ENCODE data around the gene SDF2L1.
"Not testable (repeated sequence)": the region's sequence is repeated elsewhere in the genome, so short reads cannot be mapped to it uniquely, and the experiment has no call there.

Gene SDF2L1

GRCh38 chr22:21637450-21637849 is 4.7 kb upstream of the SDF2L1 start:
- not testable (repeated sequence) for FAIRE-seq

- FAIRE-seq = no peak
Measured at GRCh38 chr22:21639359-21639758, 2.7 kb upstream of the SDF2L1 start.

DNA sequence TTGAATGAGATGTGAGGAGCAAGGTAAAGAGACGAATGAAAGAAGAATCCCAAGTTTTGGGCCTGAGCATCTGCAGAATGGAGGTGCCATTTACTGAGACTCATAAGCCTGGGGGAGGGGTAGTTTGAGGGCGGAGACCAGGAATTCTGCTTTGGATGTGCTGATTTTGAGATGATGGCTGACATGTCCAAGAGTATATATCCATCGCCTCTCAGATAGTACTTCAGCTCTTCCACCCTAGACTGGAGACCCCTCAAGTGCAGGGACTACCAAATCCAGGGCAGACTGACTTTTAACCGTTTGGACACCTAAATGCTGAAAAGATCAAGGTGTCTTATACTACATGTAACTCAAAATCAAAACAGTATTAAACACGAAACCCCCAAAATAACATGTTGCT is 1.3 kb upstream of the SDF2L1 start:
- FAIRE-seq = no peak

GRCh38 chr22:21641417-21641788 is 699 bp upstream of the SDF2L1 start:
- FAIRE-seq = no peak

GRCh38 chr22:21642584-21643448 is 714 bp downstream of the SDF2L1 start:
- FAIRE-seq = no peak

- FAIRE-seq = no peak
Measured at GRCh38 chr22:21643533-21644357, 1.6 kb downstream of the SDF2L1 start.

DNA sequence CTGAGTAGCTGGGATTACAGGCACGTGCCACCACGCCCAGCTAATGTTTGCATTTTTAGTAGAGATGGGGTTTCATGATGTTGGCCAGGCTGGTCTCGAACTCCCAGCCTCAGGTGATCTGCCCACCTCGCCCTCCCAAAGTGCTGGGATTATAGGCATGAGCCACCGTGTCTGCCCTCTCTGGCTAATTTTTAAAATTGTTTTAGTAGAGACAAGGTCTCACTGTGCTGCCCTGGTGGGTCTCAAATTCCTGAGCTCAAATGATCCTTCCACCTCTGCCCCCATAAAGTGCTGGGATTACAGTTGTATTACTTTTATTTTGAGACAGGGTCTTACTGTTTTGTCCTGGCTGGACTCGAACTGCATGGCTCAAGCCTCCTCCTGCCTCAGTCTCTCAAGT is 3.4 kb downstream of the SDF2L1 start:
- not testable (repeated sequence) for FAIRE-seq

- FAIRE-seq = peak; percentile 62
Measured at GRCh38 chr22:21646608-21647590, 4.8 kb downstream of the SDF2L1 start.

- no peak for FAIRE-seq
Measured at GRCh38 chr22:21650280-21650679, 8.2 kb downstream of the SDF2L1 start.

GRCh38 chr22:21650823-21651520 is 8.9 kb downstream of the SDF2L1 start:
- FAIRE-seq = no peak

- no peak for FAIRE-seq
Measured at GRCh38 chr22:21651521-21652009, 9.5 kb downstream of the SDF2L1 start.

- peak; percentile 86 for FAIRE-seq
Measured at GRCh38 chr22:21652010-21652546, 10.0 kb downstream of the SDF2L1 start.

- no peak for FAIRE-seq
Measured at GRCh38 chr22:21652547-21653545, 10.7 kb downstream of the SDF2L1 start.

DNA sequence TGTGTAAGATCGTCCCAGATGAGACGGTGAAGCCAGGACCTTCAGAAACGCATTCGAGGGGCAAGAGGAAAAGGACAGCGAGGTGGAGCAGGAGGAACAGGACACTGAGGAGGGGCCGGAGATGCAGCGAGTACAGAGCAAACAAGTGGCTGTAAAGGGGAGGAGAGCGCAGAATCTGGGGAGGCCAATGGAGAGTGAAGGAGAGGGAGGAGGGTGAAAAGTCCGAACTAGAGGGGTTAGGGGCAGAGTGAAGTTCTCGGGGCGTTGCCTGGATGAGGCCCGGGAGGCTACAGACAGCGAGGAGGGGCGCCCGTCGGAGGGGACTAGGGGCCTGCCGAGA is 14.9 kb downstream of the SDF2L1 start:
- FAIRE-seq = no peak

GRCh38 chr22:21657360-21658032 is 15.4 kb downstream of the SDF2L1 start:
- no peak for FAIRE-seq

- no peak for FAIRE-seq
Measured at GRCh38 chr22:21659864-21660525, 17.9 kb downstream of the SDF2L1 start.

DNA sequence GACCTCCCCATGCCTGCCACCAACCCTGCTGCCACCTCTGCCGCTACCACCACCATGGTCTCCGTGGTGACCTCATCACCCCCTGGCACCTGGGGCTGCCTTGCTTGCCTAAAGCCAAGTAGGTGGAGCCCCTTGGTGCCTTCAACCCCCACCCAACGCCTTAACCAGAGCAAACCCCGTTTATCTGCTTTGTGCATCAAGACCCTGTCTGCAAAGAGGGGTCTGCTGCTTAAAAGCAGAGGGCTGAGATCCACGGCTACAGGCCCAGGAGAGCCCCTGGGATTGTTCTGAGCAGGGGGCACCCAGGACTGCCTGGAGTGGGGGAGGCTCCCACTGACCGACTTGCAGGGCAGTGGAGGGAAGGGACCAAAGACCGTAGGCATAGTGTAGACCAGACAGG is 18.8 kb downstream of the SDF2L1 start:
- no peak for FAIRE-seq

DNA sequence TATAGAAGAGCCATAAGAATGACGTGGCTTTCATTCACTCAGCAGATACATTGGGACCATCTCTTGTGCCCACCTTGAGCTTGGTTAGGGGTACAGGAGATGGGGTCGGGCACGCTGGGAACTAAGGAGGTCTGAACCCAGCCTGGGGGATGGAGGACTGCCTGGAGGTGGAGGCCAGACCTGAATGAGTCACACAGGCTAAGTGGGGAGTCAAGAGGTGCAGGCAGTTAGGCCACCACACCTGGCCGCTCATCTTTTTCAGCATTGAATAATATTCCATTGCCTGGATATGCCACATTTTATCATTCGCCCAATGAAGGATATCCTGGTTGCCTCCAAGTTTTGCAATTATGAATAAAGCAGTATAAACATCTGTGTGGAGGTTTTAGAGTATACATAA is 19.9 kb downstream of the SDF2L1 start:
- no peak for FAIRE-seq

GRCh38 chr22:21663738-21664137 is 21.6 kb downstream of the SDF2L1 start:
- no peak for FAIRE-seq

Measured in TTC549 (cell line).